Measurements from ENCODE around the gene TAF3.

Gene TAF3

DNA sequence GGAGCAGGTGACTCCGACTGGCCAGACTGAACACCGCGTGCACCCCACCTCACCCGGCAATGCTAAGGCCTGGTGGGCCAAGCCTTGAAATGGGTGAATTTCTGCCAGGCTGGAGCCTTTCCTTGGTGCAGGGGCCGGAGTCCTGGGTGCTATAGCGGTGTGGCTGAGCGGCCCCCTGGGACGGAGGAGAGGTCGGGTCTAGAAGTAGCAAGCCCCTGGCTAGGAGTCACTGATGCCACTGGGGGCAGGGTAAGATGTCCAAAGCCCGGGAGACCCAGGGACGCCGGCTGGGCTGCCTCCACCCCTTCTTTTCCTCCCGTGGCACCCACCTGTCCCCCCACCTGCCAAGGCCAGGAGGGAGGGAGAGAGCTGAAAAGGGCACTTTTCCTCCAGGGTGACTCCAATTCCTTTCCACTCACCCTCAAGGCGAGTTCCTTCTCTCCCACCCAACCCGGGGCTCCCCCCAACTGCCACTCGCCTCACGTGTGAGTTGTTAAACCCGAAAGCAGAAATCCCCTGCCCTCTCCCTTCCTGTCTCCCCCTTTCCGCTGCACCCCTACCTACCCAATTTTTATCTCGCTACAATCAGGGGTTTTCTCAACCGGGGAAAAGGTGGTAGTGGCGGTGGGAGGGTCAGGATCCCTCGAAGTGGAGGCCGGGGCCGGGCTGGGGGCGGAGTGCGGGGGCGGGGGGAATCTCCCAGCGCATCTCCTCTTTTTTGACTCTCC is 230.1 kb downstream of the TAF3 start:
- DNase-seq (ENCODE audit: low spot score): no peak

GRCh38 chr10:8049045-8049864 is 230.9 kb downstream of the TAF3 start:
- DNase-seq (ENCODE audit: low spot score): no peak

- DNase-seq (ENCODE audit: low spot score): no peak
Measured at GRCh38 chr10:8049865-8050555, 231.7 kb downstream of the TAF3 start.

DNA sequence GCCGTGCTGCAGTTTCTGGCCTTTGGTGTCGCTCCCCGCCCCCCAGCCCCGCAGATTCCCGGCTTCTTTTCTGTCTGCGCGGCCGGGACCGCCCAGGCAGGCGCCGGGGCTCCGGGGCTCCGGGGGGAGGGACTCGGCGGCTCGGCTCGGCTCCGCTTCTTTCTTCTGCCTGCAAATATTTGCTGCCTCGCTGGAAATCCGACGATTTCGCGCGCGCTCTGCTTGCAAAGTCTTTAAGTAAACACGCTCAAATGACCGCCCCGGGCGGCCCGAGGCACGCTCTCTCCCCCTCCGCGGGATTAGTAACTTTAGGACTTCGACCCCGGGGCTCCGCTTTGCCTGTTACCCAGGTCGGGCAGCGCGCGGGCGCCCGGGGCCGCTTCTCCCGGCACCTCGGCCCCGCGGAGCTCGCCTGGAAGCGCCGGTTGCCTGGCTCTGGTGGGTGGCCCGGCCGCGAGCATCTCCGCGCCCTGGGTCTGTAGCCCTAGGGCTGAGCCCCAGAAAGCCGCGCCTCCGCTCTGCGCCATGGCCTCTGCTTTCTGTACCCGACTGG is 232.3 kb downstream of the TAF3 start:
- DNase-seq (ENCODE audit: low spot score): peak; percentile 44

- no peak for DNase-seq (ENCODE audit: low spot score)
Measured at GRCh38 chr10:8051109-8051821, 233.0 kb downstream of the TAF3 start.

DNA sequence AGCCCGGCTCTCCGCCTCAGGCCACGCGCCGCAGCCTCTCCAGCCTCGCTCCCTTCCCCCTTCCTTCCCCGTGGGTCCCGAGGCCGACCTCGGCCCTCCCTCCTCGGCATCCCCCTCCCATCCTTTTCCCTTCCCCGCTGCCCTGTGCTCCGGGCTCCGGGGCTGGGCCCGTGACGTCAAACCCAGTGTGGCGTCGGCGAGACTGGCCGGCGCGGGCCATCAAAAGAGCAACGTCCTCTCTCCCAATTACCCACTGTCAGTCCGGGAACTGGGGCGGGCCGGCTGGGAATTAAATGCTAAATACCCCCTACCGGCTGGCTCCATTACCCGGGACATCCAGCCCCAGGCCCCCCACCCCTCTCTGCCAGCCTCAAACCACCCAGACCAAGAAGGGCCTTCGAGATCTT is 233.5 kb downstream of the TAF3 start:
- DNase-seq (ENCODE audit: low spot score): no peak

GRCh38 chr10:8052341-8052955 is 234.1 kb downstream of the TAF3 start:
- DNase-seq (ENCODE audit: low spot score): no peak

- DNase-seq (ENCODE audit: low spot score): no peak
Measured at GRCh38 chr10:8052956-8053445, 234.7 kb downstream of the TAF3 start.

GRCh38 chr10:8053446-8054243 is 235.3 kb downstream of the TAF3 start:
- no peak for DNase-seq (ENCODE audit: low spot score)

GRCh38 chr10:8054244-8054493 is 235.9 kb downstream of the TAF3 start:
- no peak for DNase-seq (ENCODE audit: low spot score)

- DNase-seq (ENCODE audit: low spot score): no peak
Measured at GRCh38 chr10:8054494-8055407, 236.4 kb downstream of the TAF3 start, which contains the start of gene GATA3. Gene GATA3, plus strand, starts transcription at chr10:8054688. Its CDS starts 968 bp downstream, at chr10:8055656.

GRCh38 chr10:8055420-8056349 is 237.4 kb downstream of the TAF3 start:
- no peak for DNase-seq (ENCODE audit: low spot score)

GRCh38 chr10:8056378-8056777 is 238.1 kb downstream of the TAF3 start:
- no peak for DNase-seq (ENCODE audit: low spot score)

DNA sequence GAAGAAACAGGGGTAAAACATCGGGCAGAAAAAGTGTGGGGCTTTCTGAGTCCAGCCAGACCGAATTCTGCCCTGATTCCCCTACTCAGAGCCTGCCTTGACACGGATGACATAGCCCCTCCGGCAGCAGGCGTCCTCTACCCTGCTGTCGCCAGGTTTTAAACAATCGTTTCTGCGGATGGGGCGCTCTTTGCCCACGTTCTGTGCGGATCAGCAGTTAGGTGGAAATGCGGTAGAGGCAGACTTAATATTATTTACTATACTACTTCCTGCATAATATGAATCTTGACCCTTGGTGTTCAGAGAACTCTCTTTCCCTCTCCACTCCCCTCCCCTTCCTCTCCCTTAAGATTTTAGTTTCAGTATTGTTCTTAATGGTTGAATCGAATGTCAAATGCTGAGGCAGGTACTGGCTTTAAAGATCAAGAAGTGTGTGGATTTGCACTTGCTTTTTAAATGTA is 238.6 kb downstream of the TAF3 start:
- no peak for DNase-seq (ENCODE audit: low spot score)

GRCh38 chr10:8057636-8058273 is 239.4 kb downstream of the TAF3 start:
- no peak for DNase-seq (ENCODE audit: low spot score)

- no peak for DNase-seq (ENCODE audit: low spot score)
Measured at GRCh38 chr10:8058274-8059111, 240.2 kb downstream of the TAF3 start.

Data from LoVo (cell line).